A204.1 (cell line): ENCODE measurements around the gene KRT9.
"Not testable (repeated sequence)": the region's sequence is repeated elsewhere in the genome, so short reads cannot be mapped to it uniquely, and the experiment has no call there.

Source experiments
- FAIRE-seq: peaks from 2 replicates; lab custom pipeline; 2012; peaks lifted over from hg19 to GRCh38; lab: Jason Lieb, UNC

Gene KRT9

GRCh38 chr17:41600318-41600717, 28.5 kb upstream of the KRT9 start:
- no peak for FAIRE-seq

- FAIRE-seq: no peak
Observed at GRCh38 chr17:41599680-41600079, 27.8 kb upstream of the KRT9 start.

GRCh38 chr17:41595585-41595984, 23.7 kb upstream of the KRT9 start:
- FAIRE-seq: no peak

GRCh38 chr17:41594363-41594915, 22.6 kb upstream of the KRT9 start:
- FAIRE-seq: no peak

GRCh38 chr17:41593306-41593981, 21.6 kb upstream of the KRT9 start:
- no peak for FAIRE-seq

- FAIRE-seq: no peak
Observed at GRCh38 chr17:41592601-41593305, 20.9 kb upstream of the KRT9 start.

GRCh38 chr17:41589301-41589700, 17.4 kb upstream of the KRT9 start:
- FAIRE-seq: no peak

- FAIRE-seq: no peak
Observed at GRCh38 chr17:41588126-41588810, 16.4 kb upstream of the KRT9 start.

GRCh38 chr17:41586863-41587495, 15.1 kb upstream of the KRT9 start, which contains the start of gene KRT14:
KRT14 (minus strand) TSS chr17:41586895; CDS start chr17:41586834, 61 bp downstream.
- no peak for FAIRE-seq

GRCh38 chr17:41585301-41586056, 13.6 kb upstream of the KRT9 start:
- FAIRE-seq: no peak

GRCh38 chr17:41584331-41584927, 12.6 kb upstream of the KRT9 start:
- not testable (repeated sequence) for FAIRE-seq

GRCh38 chr17:41583137-41584127, 11.6 kb upstream of the KRT9 start:
- FAIRE-seq: no peak

- not testable (repeated sequence) for FAIRE-seq
Observed at GRCh38 chr17:41582061-41582968, 10.5 kb upstream of the KRT9 start.

- no peak for FAIRE-seq
Observed at GRCh38 chr17:41581366-41582060, 9.7 kb upstream of the KRT9 start.

- FAIRE-seq: no peak
Observed at GRCh38 chr17:41580687-41581365, 9.0 kb upstream of the KRT9 start.

- FAIRE-seq: no peak
Observed at GRCh38 chr17:41580244-41580575, 8.4 kb upstream of the KRT9 start.

- FAIRE-seq: no peak
Observed at GRCh38 chr17:41579484-41580243, 7.8 kb upstream of the KRT9 start.
